Breast epithelium (tissue), 4 donors: Measurements from ENCODE around the gene KRTAP9-4. TPM values are rescaled to one million over a fixed set of nuclear protein-coding genes. Genes with fewer than 3 reads are reported as not detected.
"Not testable (repeated sequence)": the region's sequence is repeated elsewhere in the genome, so short reads cannot be mapped to it uniquely, and the experiment has no call there.

Experiments used
- DNase-seq, 2 donors: peaks; one replicate each; pipeline ENCODE4 v3.0.0-alpha.2; 2019; ENCODE audit warnings: low spot score in 2 of 2
- H3K27ac ChIP-seq, 2 donors: fragments of 200-600 bp; sonication (generic) in 1 of 2; one replicate each; pipeline ENCODE4 v1.5.1; 2016 to 2019; ENCODE audit warnings: mild to moderate bottlenecking in 1 of 2
- H3K27me3 ChIP-seq, 2 donors: fragments of 200-600 bp; sonication (generic) in 1 of 2; one replicate each; pipeline versions ENCODE4 v1.5.1 to v1.6.0; 2017 to 2019; ENCODE audit warnings: control low read depth in 1 of 2, mild to moderate bottlenecking in 1 of 2
- H3K36me3 ChIP-seq: fragments of 200-600 bp; one replicate; pipeline ENCODE4 v1.5.1; 2019
- H3K4me1 ChIP-seq, 2 donors: fragments of 200-600 bp; sonication (generic); one replicate each; pipeline ENCODE4 v1.5.1; 2016 to 2019; ENCODE audit warnings: control low read depth in 1 of 2
- H3K4me3 ChIP-seq, 3 donors: fragments of 200-600 bp; sonication (generic); 1 replicate in 2 of 3; 2 replicates in 1 of 3; pipeline ENCODE4 v1.5.1; 2016 to 2019; ENCODE audit warnings: mild to moderate bottlenecking in 3 of 3, moderate library complexity in 2 of 3
- H3K9me3 ChIP-seq, 2 donors: fragments of 200-600 bp; sonication (generic) in 1 of 2; one replicate each; pipeline ENCODE4 v1.5.1; 2016 to 2019; ENCODE audit warnings: control low read depth in 1 of 2
- POLR2A ChIP-seq: fragments of 450-650 bp; IDR thresholded peaks from one replicate; pipeline ENCODE4 v1.6.1; 2016; ENCODE audit warnings: antibody characterized with exemption, mild to moderate bottlenecking, moderate library complexity
- POLR2AphosphoS5 ChIP-seq, 3 donors: sonication (generic); formaldehyde crosslinking; IDR thresholded peaks; one replicate each; pipeline ENCODE4 v1.6.1; 2017; ENCODE audit warnings: antibody characterized with exemption in 3 of 3
- intact Hi-C: fragments of 100-400 bp; cut with DNase I; formaldehyde crosslinking; loops from one replicate; pipeline ENCODE4 v1.15.1; 2023; ENCODE audit warnings: low total_unique reads
- total RNA-seq, 3 donors: library from RNA; depleted of rRNA; stranded (reverse); fragments of >200 nt; gene quantifications; one replicate each; pipeline ENCODE4 v1.1.0, GENCODE V29; 2016
- TF ChIP-seq, protein P1 (sequence below), 3 donors: fragments of 450-650 bp; IDR thresholded peaks; one replicate each; pipeline ENCODE4 v1.5.1; 2016 to 2017; ENCODE audit warnings: antibody characterized with exemption in 3 of 3, mild to moderate bottlenecking in 3 of 3, moderate library complexity in 3 of 3

Gene KRTAP9-4
- total RNA-seq, 3 donors from 2014 or later, result not detected

DNA sequence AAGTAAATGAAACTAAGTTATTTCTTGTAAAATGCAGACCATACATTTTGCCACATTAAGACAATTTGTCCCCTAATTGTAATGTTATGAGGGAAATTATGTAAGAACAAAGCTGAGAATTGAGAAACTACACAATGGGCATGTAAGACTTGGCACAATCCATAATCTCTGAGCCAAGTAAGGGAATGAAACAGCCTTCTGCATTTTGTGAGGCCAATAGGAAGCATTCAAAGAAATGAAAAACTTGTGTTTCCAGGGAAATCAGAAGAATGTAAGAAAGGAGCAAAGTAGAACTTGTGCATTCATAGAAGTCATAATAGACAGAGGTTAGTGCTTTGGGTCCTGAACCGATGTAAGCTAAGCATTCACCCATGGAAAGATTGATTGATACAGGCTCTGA, 1.8 kb downstream of the KRTAP9-4 start:
- H3K4me3 ChIP-seq, result no peak overlapping the region
- H3K9me3 ChIP-seq, result no peaks in the 10 kb centered on the region
- DNase-seq, result no peak
- H3K4me1 ChIP-seq, result no peaks in the 10 kb centered on the region
- no peak overlapping the region for H3K27ac ChIP-seq
- no peaks in the 10 kb centered on the region for H3K36me3 ChIP-seq
- H3K27me3 ChIP-seq, result no peaks in the 10 kb centered on the region
- intact Hi-C loops, result no loop called here
- TF ChIP-seq, protein P1, sequence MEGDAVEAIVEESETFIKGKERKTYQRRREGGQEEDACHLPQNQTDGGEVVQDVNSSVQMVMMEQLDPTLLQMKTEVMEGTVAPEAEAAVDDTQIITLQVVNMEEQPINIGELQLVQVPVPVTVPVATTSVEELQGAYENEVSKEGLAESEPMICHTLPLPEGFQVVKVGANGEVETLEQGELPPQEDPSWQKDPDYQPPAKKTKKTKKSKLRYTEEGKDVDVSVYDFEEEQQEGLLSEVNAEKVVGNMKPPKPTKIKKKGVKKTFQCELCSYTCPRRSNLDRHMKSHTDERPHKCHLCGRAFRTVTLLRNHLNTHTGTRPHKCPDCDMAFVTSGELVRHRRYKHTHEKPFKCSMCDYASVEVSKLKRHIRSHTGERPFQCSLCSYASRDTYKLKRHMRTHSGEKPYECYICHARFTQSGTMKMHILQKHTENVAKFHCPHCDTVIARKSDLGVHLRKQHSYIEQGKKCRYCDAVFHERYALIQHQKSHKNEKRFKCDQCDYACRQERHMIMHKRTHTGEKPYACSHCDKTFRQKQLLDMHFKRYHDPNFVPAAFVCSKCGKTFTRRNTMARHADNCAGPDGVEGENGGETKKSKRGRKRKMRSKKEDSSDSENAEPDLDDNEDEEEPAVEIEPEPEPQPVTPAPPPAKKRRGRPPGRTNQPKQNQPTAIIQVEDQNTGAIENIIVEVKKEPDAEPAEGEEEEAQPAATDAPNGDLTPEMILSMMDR (IDR thresholded peaks at IDR 0.05), result no peak
- TF ChIP-seq POLR2AphosphoS5 (IDR thresholded peaks at IDR 0.05), result no peak
- TF ChIP-seq POLR2A, result no peak

DNA sequence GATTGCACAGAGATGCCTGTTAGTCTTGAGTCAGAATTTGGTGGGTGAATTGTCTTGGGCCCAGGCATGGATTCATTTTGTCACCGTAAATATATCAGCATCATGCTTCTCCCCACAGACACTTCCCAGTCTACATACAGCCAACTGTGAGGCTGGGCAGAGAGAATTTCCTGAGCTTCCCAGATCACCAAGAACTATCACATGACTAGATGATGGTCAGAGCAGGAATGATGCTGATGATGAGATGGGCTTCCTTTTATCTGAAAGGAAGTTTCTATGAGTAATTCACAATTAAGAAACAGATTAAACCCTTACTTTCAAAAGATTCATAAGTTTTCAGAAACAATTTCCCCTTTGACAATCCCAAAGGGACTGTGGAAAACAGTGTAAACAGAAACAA, 5.4 kb downstream of the KRTAP9-4 start:
- Histone ChIP-seq H3K27ac (no peak overlapping the region), H3K36me3 (no peaks in the 10 kb centered on the region), H3K9me3 (no peaks in the 10 kb centered on the region), H3K27me3 (no peaks in the 10 kb centered on the region), H3K4me3 (no peak overlapping the region), H3K4me1 (no peaks in the 10 kb centered on the region)
- TF ChIP-seq, protein P1 (IDR thresholded peaks at IDR 0.05), result no peak
- TF ChIP-seq POLR2A (no peak), POLR2AphosphoS5 (IDR thresholded peaks at IDR 0.05) (no peak)
- intact Hi-C loops, result no loop called here
- DNase-seq, result no peak

DNA sequence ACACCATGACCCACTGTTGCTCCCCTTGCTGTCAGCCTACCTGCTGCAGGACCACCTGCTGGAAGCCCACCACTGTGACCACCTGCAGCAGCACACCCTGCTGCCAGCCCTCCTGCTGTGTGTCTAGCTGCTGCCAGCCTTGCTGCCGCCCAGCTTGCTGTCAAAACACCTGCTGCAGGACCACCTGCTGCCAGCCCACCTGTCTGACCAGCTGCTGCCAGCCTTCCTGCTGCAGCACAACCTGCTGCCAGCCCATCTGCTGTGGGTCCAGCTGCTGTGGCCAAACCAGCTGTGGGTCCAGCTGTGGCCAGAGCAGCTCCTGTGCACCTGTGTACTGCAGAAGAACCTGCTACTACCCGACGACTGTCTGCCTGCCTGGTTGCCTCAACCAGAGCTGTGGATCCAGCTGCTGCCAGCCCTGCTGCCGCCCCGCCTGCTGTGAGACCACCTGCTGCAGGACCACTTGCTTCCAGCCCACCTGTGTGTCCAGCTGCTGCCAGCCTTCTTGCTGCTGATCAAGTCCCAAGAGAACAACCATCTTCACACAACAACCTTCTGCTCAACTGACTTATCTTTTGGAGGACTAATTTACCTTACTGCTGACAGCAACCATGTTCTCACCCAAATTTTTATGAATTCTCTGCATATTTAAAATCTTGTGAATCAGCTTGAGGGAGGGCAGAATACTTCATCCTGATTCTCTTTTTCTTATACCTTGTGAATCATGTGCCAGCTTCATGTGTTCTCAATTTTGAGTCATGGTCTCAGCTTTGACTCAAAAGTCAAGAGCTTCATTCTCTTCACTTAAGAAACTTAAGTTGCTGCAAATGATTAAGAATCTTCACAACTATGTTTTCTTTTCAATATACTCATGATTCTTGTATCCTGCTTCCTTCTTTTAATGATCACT, 6.1 kb downstream of the KRTAP9-4 start, which contains the start of gene KRTAP9-9:
Gene KRTAP9-9, plus strand, starts transcription at position 4 of the 910 bp plus-strand sequence.
- H3K27ac ChIP-seq, intact Hi-C loops, H3K36me3 ChIP-seq, H3K4me1 ChIP-seq, H3K4me3 ChIP-seq, H3K9me3 ChIP-seq, DNase-seq, H3K27me3 ChIP-seq: not testable (repeated sequence)

DNA sequence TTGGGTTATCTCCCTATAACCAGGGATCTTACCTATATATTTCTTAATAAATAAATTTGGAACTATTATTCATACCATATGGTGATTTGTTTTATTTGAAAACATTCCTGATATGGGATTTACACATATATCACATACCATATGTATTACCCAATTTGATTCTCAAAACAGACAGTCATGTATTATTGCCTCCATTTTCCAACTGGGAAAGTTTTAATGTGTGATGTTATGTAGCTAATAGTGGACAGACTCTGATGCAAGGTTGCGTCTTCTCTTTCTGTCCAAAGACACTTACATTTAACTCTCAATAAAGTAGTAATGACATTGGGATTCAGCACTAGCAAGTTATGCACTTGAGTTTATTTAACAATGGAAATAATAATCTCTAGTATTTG, 6.8 kb downstream of the KRTAP9-4 start:
- DNase-seq, result no peak
- intact Hi-C loops, result no loop called here
- Histone ChIP-seq H3K27ac (no peak overlapping the region), H3K27me3 (no peaks in the 10 kb centered on the region), H3K36me3 (no peaks in the 10 kb centered on the region), H3K4me1 (no peaks in the 10 kb centered on the region), H3K4me3 (no peak overlapping the region), H3K9me3 (no peaks in the 10 kb centered on the region)
- TF ChIP-seq POLR2AphosphoS5 (IDR thresholded peaks at IDR 0.05), result no peak
- no peak for TF ChIP-seq POLR2A
- TF ChIP-seq, protein P1 (IDR thresholded peaks at IDR 0.05), result no peak

DNA sequence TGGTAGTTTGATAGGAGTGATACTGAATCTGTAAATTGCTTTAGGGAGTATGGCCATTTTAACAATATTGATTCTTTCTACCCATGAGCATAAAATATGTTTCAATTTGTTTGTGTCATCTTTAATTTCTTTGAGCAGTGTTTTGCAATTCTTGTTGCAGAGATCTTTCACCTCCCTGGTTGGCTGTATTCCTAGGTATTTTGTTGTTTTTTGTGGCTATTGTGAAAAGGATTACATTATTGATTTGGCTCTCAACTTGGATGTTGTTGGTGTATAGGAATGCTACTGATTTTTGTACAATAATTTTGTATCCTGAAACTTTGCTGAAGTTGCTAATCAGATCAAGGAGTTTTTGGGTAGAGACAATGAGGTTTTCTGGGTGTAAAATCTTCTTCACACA, 8.9 kb downstream of the KRTAP9-4 start:
- H3K9me3 ChIP-seq, result no peaks in the 10 kb centered on the region
- no peak overlapping the region for H3K27ac ChIP-seq
- no peaks in the 10 kb centered on the region for H3K4me1 ChIP-seq
- H3K4me3 ChIP-seq, result no peak overlapping the region
- no peak for DNase-seq
- no peaks in the 10 kb centered on the region for H3K36me3 ChIP-seq
- no peaks in the 10 kb centered on the region for H3K27me3 ChIP-seq
- TF ChIP-seq POLR2A (no peak), POLR2AphosphoS5 (IDR thresholded peaks at IDR 0.05) (no peak)
- TF ChIP-seq, protein P1 (IDR thresholded peaks at IDR 0.05), result no peak
- intact Hi-C loops, result no loop called here
